Measurements from ENCODE around the gene ZNF638.

DNA sequence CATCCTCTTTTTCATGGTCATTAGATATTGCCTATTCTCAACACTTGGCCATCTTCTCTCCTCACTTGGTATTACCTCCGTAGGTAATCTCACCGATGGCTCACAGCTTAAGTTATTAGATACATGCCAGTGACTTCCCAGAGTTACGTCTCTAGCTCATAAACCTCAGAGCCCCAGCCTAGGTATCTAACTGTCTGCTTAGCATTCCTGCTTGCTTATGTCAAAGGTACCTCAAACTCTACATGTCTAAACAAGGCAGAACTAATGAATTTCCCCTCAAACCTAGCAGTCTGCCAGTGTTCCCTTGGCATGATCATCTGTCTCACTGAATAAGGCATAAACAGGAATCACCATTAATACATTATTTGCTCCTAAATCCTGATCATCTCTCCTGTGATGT lies 27.7 kb upstream of the ZNF638 start:
- TF ChIP-seq, protein P1, sequence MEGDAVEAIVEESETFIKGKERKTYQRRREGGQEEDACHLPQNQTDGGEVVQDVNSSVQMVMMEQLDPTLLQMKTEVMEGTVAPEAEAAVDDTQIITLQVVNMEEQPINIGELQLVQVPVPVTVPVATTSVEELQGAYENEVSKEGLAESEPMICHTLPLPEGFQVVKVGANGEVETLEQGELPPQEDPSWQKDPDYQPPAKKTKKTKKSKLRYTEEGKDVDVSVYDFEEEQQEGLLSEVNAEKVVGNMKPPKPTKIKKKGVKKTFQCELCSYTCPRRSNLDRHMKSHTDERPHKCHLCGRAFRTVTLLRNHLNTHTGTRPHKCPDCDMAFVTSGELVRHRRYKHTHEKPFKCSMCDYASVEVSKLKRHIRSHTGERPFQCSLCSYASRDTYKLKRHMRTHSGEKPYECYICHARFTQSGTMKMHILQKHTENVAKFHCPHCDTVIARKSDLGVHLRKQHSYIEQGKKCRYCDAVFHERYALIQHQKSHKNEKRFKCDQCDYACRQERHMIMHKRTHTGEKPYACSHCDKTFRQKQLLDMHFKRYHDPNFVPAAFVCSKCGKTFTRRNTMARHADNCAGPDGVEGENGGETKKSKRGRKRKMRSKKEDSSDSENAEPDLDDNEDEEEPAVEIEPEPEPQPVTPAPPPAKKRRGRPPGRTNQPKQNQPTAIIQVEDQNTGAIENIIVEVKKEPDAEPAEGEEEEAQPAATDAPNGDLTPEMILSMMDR (IDR thresholded peaks at IDR 0.05): no peak
- TF ChIP-seq POLR2A (IDR thresholded peaks at IDR 0.05): no peak
